ENCODE measurements around the gene VWA7.

Gene VWA7

GRCh38 chr6:31727717-31728671 is 49.1 kb downstream of the VWA7 start:
- no peak for DNase-seq

DNA sequence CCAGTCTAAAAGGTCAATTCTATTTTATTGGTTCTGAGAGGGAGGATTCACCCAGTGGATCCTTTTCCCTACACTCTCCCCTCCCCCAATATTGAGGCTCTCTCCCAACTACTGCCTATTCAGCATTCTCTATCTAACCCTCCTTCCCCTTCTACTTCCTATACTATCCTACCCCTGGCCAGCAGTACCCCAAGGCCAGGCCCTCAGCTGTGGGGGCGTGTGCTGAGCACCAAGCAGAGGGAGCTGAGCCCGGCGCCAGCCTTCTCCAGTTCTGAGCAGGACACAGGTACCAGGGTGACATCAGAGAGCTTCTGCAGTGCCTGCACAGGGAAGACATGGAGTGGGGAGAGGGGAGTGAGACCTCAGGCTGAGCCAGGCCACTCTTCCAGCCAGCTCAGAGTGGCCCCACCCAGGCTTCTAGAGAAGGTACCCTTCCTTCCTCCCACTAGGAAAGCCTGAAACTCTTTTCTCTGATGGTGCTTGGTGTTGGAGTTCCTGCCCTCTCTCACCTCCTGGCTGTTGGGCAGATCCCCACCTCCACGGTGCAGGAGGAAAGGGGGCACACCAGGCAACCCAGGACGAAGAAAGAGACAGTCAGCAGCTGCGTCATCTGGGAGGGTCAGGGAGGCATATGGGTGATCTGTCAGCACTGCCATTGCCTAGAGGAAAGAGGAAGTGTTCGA is 50.0 kb downstream of the VWA7 start:
- no peak for DNase-seq

GRCh38 chr6:31725502-31726350 is 51.4 kb downstream of the VWA7 start:
- no peak for DNase-seq

DNA sequence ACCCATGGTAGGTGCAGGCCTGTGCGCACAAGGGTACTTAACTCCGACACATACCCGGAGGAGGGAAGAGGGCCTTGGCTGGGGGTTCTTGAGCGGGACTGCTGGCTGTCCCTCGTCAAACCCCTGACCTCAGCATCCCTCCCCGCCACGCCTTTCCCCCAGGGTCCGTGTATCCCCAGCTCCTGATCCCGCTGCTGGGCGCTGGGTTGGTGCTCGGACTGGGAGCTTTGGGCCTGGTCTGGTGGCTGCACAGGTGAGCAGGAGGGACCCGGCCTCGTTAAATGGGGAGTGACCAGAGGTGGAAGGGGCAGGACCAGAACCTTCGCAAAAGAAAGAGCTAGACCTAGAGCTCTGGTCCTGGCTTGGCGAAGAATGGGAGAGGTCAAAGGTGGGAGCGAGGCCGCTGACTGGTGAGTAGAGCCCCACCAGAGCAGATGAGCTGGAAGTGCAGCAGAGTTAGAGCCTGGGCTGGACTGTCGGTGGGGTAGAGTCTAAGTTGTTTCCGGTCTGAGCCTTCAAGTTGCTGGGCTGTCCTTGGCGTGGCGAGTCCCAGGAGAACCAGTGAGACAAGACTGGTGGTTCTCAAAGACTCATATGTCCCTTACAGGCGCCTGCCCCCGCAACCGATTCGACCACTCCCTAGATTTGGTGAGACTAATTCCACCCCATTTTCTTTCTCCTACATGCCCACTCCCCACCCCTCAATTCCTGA is 53.0 kb downstream of the VWA7 start:
- no peak for DNase-seq

DNA sequence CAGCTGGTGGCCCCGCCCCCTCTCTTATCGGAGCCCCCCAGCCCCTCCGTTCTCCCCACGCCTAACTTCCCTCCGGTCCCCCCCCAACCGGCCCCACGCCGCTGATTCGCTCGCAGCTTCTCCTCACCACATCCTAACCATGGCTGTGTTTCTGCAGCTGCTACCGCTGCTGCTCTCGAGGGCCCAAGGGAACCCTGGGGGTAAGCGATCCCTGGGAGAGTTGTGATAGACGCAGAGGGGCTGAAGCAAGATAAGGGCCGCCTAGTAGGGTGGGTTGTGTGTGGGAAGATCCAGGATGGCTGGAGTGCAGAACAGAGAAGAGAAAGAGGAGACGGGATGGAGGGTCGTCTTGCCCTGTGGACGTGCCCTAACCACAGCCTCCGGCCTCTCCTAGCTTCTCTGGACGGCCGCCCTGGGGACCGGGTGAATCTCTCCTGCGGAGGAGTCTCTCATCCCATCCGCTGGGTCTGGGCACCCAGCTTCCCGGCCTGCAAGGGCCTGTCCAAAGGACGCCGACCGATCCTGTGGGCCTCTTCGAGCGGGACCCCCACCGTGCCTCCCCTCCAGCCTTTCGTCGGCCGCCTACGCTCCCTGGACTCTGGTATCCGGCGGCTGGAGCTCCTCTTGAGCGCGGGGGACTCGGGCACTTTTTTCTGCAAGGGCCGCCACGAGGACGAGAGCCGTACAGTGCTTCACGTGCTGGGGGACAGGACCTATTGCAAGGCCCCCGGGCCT is 53.7 kb downstream of the VWA7 start, which contains the start of gene MPIG6B:
Gene MPIG6B (plus strand): TSS at position 129 of the 735 bp plus-strand sequence. CDS start 11 bp downstream, at position 140.
- DNase-seq, result no peak

DNA sequence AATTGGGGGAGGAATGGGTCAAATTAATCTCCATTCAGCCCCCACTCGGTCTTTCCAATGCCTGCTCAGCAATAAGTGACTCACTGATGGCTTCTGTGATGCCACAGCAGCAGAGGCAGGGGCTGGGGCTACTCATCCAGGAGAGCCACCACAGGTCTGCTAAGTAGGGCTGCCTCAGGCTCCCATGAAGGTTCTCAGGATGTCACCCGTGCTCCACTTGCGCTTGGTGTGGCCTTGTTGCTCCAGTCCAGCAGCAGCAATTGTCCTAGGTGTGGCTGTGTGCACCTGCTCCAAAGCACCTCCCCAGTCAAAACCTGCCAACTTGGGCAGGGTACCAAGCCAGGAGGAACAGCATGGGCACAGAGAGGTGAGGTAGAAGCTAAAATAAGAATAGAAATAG is 55.0 kb downstream of the VWA7 start:
- DNase-seq, result no peak

GRCh38 chr6:31721351-31722020 is 55.6 kb downstream of the VWA7 start, which contains the start of gene LY6G6C:
Gene LY6G6C (minus strand): TSS chr6:31721746. CDS start chr6:31721679, 67 bp downstream.
- no peak for DNase-seq

GRCh38 chr6:31720196-31720770 is 56.8 kb downstream of the VWA7 start:
- DNase-seq, result no peak

DNA sequence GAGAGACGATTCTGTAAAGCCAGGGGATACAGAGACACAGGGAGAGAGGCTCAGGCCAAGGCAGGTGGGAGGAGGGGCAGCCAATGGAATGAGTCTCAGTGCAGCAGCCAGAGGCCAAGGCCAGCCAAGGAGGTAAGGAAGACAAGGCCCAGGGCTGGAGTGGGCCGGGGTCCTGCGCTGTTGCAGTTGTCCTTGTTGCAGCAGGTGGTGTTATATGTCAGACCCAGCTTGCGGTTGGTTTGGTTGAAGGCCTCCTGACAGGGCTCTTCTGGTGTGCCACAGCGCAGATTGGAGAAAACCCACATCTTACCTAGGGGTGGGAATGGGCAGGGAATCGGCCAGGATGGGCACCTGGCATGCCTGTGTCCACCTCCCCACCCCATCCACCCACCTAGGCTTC is 58.1 kb downstream of the VWA7 start:
- DNase-seq, result no peak

GRCh38 chr6:31718265-31718664 is 58.9 kb downstream of the VWA7 start:
- DNase-seq, result peak; percentile 90

DNA sequence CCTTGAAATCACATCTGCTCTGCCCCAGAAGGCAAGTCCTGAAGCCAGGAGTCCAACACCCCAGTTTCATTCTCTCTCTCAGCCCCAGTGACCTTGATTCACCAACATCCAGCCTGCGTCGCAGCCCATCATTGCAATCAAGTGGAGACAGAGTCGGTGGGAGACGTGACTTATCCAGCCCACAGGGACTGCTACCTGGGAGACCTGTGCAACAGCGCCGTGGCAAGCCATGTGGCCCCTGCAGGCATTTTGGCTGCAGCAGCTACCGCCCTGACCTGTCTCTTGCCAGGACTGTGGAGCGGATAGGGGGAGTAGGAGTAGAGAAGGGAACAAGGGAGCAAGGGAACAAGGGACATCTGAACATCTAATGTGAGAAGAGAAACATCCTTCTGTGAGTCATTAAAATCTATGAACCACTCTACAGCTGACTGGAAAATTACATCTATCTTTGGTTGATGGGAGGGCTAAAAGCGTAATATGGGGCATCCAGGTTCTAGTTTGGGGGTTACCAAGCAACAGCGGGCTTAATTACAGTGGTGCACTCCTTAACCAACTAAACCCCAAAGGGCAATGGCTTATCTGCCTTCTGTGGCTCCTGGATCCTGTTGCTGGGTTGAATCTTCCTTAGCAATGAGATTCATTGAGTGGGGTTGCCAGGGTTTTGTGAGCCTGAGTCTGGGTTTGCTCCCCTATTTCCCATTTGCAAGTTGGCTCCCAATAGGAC is 59.5 kb downstream of the VWA7 start:
- peak; percentile 30 for DNase-seq

Measured in DMS79 (cell line).